HepG2 (cell line): ENCODE data around the gene DUSP16. TPM values are rescaled to one million over a fixed set of nuclear protein-coding genes. Genes with fewer than 3 reads are reported as not detected.

Experiments used
- ARID5B ChIP-seq: IDR thresholded peaks from 2 replicates; pipeline ENCODE4 v1.4.0; 2020; ENCODE audit warnings: mild to moderate bottlenecking, missing genetic modification reagents
- CCDC6 ChIP-seq: sonication (generic); formaldehyde crosslinking; IDR thresholded peaks from 2 replicates; pipeline ENCODE4 v1.8.1; 2022; ENCODE audit warnings: mild to moderate bottlenecking, missing genetic modification reagents, moderate library complexity
- U2AF2 ChIP-seq: fragments of 200-400 bp; formaldehyde crosslinking; IDR thresholded peaks from 2 replicates; pipeline ENCODE4 v1.6.1; 2017; ENCODE audit warnings: low read depth, mild to moderate bottlenecking, low read length
- ZNF510 ChIP-seq: sonication (generic); formaldehyde crosslinking; IDR thresholded peaks from 2 replicates; pipeline ENCODE4 v1.4.0; 2020; ENCODE audit warnings: low read depth, mild to moderate bottlenecking, missing genetic modification reagents
- ZNF644 ChIP-seq: IDR thresholded peaks from 2 replicates; pipeline ENCODE4 v1.6.1; 2016; ENCODE audit warnings: low read depth
- polyA plus RNA-seq, 8 experiments: library from polyadenylated mRNA; depleted of rRNA in 3 of 8; stranded (reverse) in 7 of 8; unstranded in 1 of 8; fragments of >200 nt; fragmentation: Illumina TruSeq in 4 of 8; extraction: Trizol in 4 of 8; gene quantifications; 2 replicates each; pipeline versions ENCODE4 v1.2.1 to v1.2.3, GENCODE V29; 2011 to 2016; ENCODE audit warnings: low read depth in 4 of 8, missing spikeins in 1 of 8, mixed read lengths in 1 of 8; ENCODE audit not compliant: insufficient read depth in 1 of 8
- total RNA-seq, 5 experiments: library from RNA; depleted of rRNA; stranded (reverse); fragments of >200 nt; fragmentation: Illumina TruSeq; extraction: Trizol; gene quantifications; 2 replicates each; pipeline ENCODE4 v1.2.3, GENCODE V29; 2016; ENCODE audit warnings: low read depth in 1 of 5
- TF ChIP-seq, protein P1 (sequence below): sonication (generic); formaldehyde crosslinking; IDR thresholded peaks from 2 replicates; pipeline ENCODE4 v1.4.0; 2020; ENCODE audit warnings: missing genetic modification reagents

Gene DUSP16
- total and polyA plus RNA-seq, 2 of the 13 experiments (the other 11 are each of a cell fraction or from before 2014, with no cell fraction given): 45.7 to 46.6 TPM

GRCh38 chr12:12600659-12601058 is 38.0 kb upstream of the DUSP16 start (continued):
- TF ChIP-seq ZNF644 (peak; percentile 93), ZNF510 (no peak), ARID5B (CRISPR knock-in tag) (peak; percentile 37; the same call in 1 of the 2 replicates), U2AF2 (no peak), CCDC6 (no peak)
- TF ChIP-seq, protein P1, sequence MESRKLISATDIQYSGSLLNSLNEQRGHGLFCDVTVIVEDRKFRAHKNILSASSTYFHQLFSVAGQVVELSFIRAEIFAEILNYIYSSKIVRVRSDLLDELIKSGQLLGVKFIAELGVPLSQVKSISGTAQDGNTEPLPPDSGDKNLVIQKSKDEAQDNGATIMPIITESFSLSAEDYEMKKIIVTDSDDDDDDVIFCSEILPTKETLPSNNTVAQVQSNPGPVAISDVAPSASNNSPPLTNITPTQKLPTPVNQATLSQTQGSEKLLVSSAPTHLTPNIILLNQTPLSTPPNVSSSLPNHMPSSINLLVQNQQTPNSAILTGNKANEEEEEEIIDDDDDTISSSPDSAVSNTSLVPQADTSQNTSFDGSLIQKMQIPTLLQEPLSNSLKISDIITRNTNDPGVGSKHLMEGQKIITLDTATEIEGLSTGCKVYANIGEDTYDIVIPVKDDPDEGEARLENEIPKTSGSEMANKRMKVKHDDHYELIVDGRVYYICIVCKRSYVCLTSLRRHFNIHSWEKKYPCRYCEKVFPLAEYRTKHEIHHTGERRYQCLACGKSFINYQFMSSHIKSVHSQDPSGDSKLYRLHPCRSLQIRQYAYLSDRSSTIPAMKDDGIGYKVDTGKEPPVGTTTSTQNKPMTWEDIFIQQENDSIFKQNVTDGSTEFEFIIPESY (CRISPR knock-in tag): peak; percentile 86
